ENCODE results near the gene PTPRCAP. TPM values are rescaled to one million over a fixed set of nuclear protein-coding genes. Genes with fewer than 3 reads are reported as not detected.
A peak's percentile ranks its signal among the peaks of the same experiment; 100 is the strongest.

The PTPRCAP gene
- total and polyA plus RNA-seq, 2 experiments from 2014 or later, result 3.3 to 3.5 TPM

GRCh38 chr11:67482275-67482826, 44.9 kb upstream of the PTPRCAP start:
- H3K9me2 ChIP-seq (ENCODE audit: insufficient read depth), result no peaks in the 10 kb centered on the region
- no peaks in the 10 kb centered on the region for H3K79me2 ChIP-seq (replicated peaks; ENCODE audit: insufficient read depth)
- H3K36me3 ChIP-seq (ENCODE audit: insufficient read depth), result no peaks in the 10 kb centered on the region
- Mint-ChIP-seq H3K4me1 (peaks cover 23% of the 10 kb centered on the region), H3K27me3 (ENCODE audit: insufficient read depth, low read depth, poor library complexity) (peaks cover 22% of the 10 kb centered on the region), H3K36me3 (ENCODE audit: low read depth) (peaks cover 5% of the 10 kb centered on the region; the same call in 1 of the 3 replicates), H3K4me3 (peak overlapping the region; percentile 84), H3K9me3 (peaks cover 8% of the 10 kb centered on the region; the same call in 2 of the 3 replicates), H3K27ac (no peak overlapping the region)
- no peaks in the 10 kb centered on the region for H3F3A ChIP-seq (replicated peaks; ENCODE audit: low read depth)
- H3K4me3 ChIP-seq, result peak overlapping the region; percentile 52
- H3K4me1 ChIP-seq (ENCODE audit: insufficient read depth), result no peaks in the 10 kb centered on the region; the same call in 1 of the 2 replicates
- ATAC-seq, result no peak
- H3K27me3 ChIP-seq (ENCODE audit: insufficient read depth), result peaks cover 8% of the 10 kb centered on the region
- H3K4me2 ChIP-seq, result peak overlapping the region; percentile 78
- DNase-seq (ENCODE audit: low spot score), result no peak
- peak overlapping the region; percentile 67 for H2AFZ ChIP-seq
- no peaks in the 10 kb centered on the region for H4K20me1 ChIP-seq (replicated peaks; ENCODE audit: insufficient read depth)
- TF ChIP-seq EZH2 (IDR thresholded peaks at IDR 0.05; ENCODE audit: low read depth, unreplicated experiment), result no peak
- TF ChIP-seq JUNB (IDR thresholded peaks at IDR 0.05; ENCODE audit: unreplicated experiment), result no peak
- TF ChIP-seq EZH2phosphoT487 (IDR thresholded peaks at IDR 0.05; ENCODE audit: unreplicated experiment), result no peak
- TF ChIP-seq ZNF462 (CRISPR knock-in tag; IDR thresholded peaks at IDR 0.05), result no peak
- no peak for TF ChIP-seq NANOG (IDR thresholded peaks at IDR 0.05; ENCODE audit: borderline replicate concordance)
- TF ChIP-seq POLR2AphosphoS5 (IDR thresholded peaks at IDR 0.05; ENCODE audit: low read depth), result no peak
- TF ChIP-seq, protein P1, sequence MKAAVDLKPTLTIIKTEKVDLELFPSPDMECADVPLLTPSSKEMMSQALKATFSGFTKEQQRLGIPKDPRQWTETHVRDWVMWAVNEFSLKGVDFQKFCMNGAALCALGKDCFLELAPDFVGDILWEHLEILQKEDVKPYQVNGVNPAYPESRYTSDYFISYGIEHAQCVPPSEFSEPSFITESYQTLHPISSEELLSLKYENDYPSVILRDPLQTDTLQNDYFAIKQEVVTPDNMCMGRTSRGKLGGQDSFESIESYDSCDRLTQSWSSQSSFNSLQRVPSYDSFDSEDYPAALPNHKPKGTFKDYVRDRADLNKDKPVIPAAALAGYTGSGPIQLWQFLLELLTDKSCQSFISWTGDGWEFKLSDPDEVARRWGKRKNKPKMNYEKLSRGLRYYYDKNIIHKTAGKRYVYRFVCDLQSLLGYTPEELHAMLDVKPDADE (IDR thresholded peaks at IDR 0.05), result no peak
- no peak for TF ChIP-seq ZNF114 (CRISPR knock-in tag; IDR thresholded peaks at IDR 0.05)
- no peak for TF ChIP-seq CTCF (conservative IDR thresholded peaks at IDR 0.05; ENCODE audit: low read depth in 2 of 2)
- no peak for TF ChIP-seq REST (IDR thresholded peaks at IDR 0.05; ENCODE audit: unreplicated experiment)
- TF ChIP-seq CREB1 (CRISPR knock-in tag; IDR thresholded peaks at IDR 0.05; ENCODE audit: low read depth), result no peak
- no peak for TF ChIP-seq ZNF331 (CRISPR knock-in tag; IDR thresholded peaks at IDR 0.05; ENCODE audit: low read depth)
- H3K27ac ChIP-seq (ENCODE audit: low read depth), result no peak overlapping the region
